Trophoblast cell (in vitro differentiated cells and primary cell): ENCODE data around the gene PREPL.

Source experiments
- DNase-seq, 2 donors: peaks; one replicate each; pipeline ENCODE4 v3.0.0-alpha.2; 2016
- H2AFZ ChIP-seq: 2 replicates; pipeline ENCODE4 v1.6.1; 2013; ENCODE audit warnings: low read length, moderate library complexity, mild to moderate bottlenecking; ENCODE audit not compliant: insufficient read depth, poor library complexity
- H2AK5ac ChIP-seq: 2 replicates; pipeline ENCODE4 v1.6.1; 2013; ENCODE audit warnings: mild to moderate bottlenecking, low read length
- H2BK120ac ChIP-seq: 2 replicates; pipeline ENCODE4 v1.6.1; 2013; ENCODE audit warnings: low read length, mild to moderate bottlenecking, moderate library complexity; ENCODE audit not compliant: insufficient read depth, poor library complexity
- H2BK12ac ChIP-seq: 2 replicates; pipeline ENCODE4 v1.6.1; 2013; ENCODE audit warnings: mild to moderate bottlenecking, low read length, moderate library complexity
- H2BK5ac ChIP-seq: 2 replicates; pipeline ENCODE4 v1.6.1; 2013; ENCODE audit warnings: low read length, low read depth, moderate library complexity, mild to moderate bottlenecking; ENCODE audit not compliant: poor library complexity
- H3K14ac ChIP-seq: 2 replicates; pipeline ENCODE4 v1.6.1; 2013; ENCODE audit warnings: mild to moderate bottlenecking, low read length
- H3K18ac ChIP-seq: 2 replicates; pipeline ENCODE4 v1.6.1; 2013; ENCODE audit warnings: mild to moderate bottlenecking, low read length
- H3K23ac ChIP-seq: 2 replicates; pipeline ENCODE4 v1.6.1; 2013; ENCODE audit warnings: low read length
- H3K27ac ChIP-seq: 2 replicates; pipeline ENCODE4 v1.5.1; 2013; ENCODE audit warnings: low read depth, mild to moderate bottlenecking, inconsistent platforms, low read length, moderate library complexity
- H3K27me3 ChIP-seq: 2 replicates; pipeline ENCODE4 v1.6.1; 2013; ENCODE audit warnings: inconsistent platforms, mild to moderate bottlenecking, low read length, moderate library complexity; ENCODE audit not compliant: insufficient read depth
- H3K36me3 ChIP-seq, 2 experiments: 1 replicate in 1 of 2; 2 replicates in 1 of 2; pipeline ENCODE4 v1.6.1; 2013; ENCODE audit warnings: low read length in 2 of 2, mild to moderate bottlenecking in 2 of 2, moderate library complexity in 1 of 2; ENCODE audit not compliant: insufficient read depth in 2 of 2, control insufficient read depth in 1 of 2
- H3K4ac ChIP-seq: 2 replicates; pipeline ENCODE4 v1.6.1; 2013; ENCODE audit warnings: low read depth, mild to moderate bottlenecking, low read length, moderate library complexity
- H3K4me1 ChIP-seq, 2 experiments: 1 replicate in 1 of 2; 2 replicates in 1 of 2; pipeline ENCODE4 v1.6.1; 2013; ENCODE audit warnings: low read length in 2 of 2, mild to moderate bottlenecking in 2 of 2, moderate library complexity in 1 of 2; ENCODE audit not compliant: insufficient read depth in 2 of 2, control insufficient read depth in 1 of 2
- H3K4me2 ChIP-seq: 2 replicates; pipeline ENCODE4 v1.6.1; 2013; ENCODE audit warnings: inconsistent platforms, mild to moderate bottlenecking, low read length, moderate library complexity
- H3K4me3 ChIP-seq: 2 replicates; pipeline ENCODE4 v1.5.1; 2013; ENCODE audit warnings: mild to moderate bottlenecking, low read depth, low read length, inconsistent platforms
- H3K79me1 ChIP-seq: one replicate; pipeline ENCODE4 v1.6.1; 2013; ENCODE audit warnings: low read length
- H3K79me2 ChIP-seq: 2 replicates; pipeline ENCODE4 v1.6.1; 2013; ENCODE audit warnings: low read length, mild to moderate bottlenecking; ENCODE audit not compliant: control insufficient read depth, insufficient read depth, poor library complexity
- H3K9ac ChIP-seq: 2 replicates; pipeline ENCODE4 v1.6.1; 2013; ENCODE audit warnings: mild to moderate bottlenecking, low read length
- H3K9me3 ChIP-seq: 2 replicates; pipeline ENCODE4 v1.6.1; 2013; ENCODE audit warnings: low read depth, mild to moderate bottlenecking, control low read depth, inconsistent platforms, low read length; ENCODE audit not compliant: insufficient read depth
- H4K12ac ChIP-seq: 2 replicates; pipeline ENCODE4 v1.6.1; 2013; ENCODE audit warnings: low read depth, mild to moderate bottlenecking, low read length, moderate library complexity
- H4K8ac ChIP-seq: 2 replicates; pipeline ENCODE4 v1.6.1; 2013; ENCODE audit warnings: low read depth, mild to moderate bottlenecking, low read length, moderate library complexity
- H4K91ac ChIP-seq: one replicate; pipeline ENCODE4 v1.6.1; 2013; ENCODE audit warnings: low read depth, mild to moderate bottlenecking, low read length, moderate library complexity
- WGBS: extraction: QIAGEN DNeasy Blood & Tissue Kit; methylation state at CpG from one replicate; pipeline ENCODE4 v1.1.7; 2013; ENCODE audit warnings: missing lambda C conversion rate; ENCODE audit not compliant: insufficient read length, insufficient coverage; ENCODE audit errors: extremely low coverage; 5-methylcytosine and 5-hydroxymethylcytosine counted together

The PREPL gene

GRCh38 chr2:44372246-44372645 lies 11.0 kb upstream of the PREPL start:
- no peak overlapping the region for H4K91ac ChIP-seq
- H3K14ac ChIP-seq: no peak overlapping the region
- H3K27me3 ChIP-seq: no peaks in the 10 kb centered on the region
- H2AFZ ChIP-seq: no peak overlapping the region
- H4K12ac ChIP-seq: no peak overlapping the region
- no peak overlapping the region for H2AK5ac ChIP-seq
- H3K9me3 ChIP-seq: no peaks in the 10 kb centered on the region
- H2BK5ac ChIP-seq: no peak overlapping the region
- H3K4me2 ChIP-seq: no peak overlapping the region
- no CpG with 5 or more reads among the region's 3 CpGs for WGBS
- H4K8ac ChIP-seq: no peak overlapping the region
- no peaks in the 10 kb centered on the region for H3K4me1 ChIP-seq
- H3K23ac ChIP-seq: no peak overlapping the region
- H3K79me1 ChIP-seq: no peaks in the 10 kb centered on the region
- no peak overlapping the region for H2BK120ac ChIP-seq
- no peak overlapping the region for H2BK12ac ChIP-seq
- no peak overlapping the region for H3K9ac ChIP-seq
- H3K79me2 ChIP-seq: no peaks in the 10 kb centered on the region
- H3K4me3 ChIP-seq: no peak overlapping the region
- no peak overlapping the region for H3K27ac ChIP-seq
- DNase-seq: no peak
- H3K4ac ChIP-seq: no peak overlapping the region
- no peaks in the 10 kb centered on the region for H3K36me3 ChIP-seq
- H3K18ac ChIP-seq: no peak overlapping the region

GRCh38 chr2:44371445-44371844 lies 10.2 kb upstream of the PREPL start:
- no peak overlapping the region for H2AFZ ChIP-seq
- no peak overlapping the region for H3K4me3 ChIP-seq
- H3K23ac ChIP-seq: no peak overlapping the region

GRCh38 chr2:44369392-44369791 lies 8.1 kb upstream of the PREPL start:
- no peak overlapping the region for H2BK5ac ChIP-seq
- no peaks in the 10 kb centered on the region for H3K79me1 ChIP-seq
- no peaks in the 10 kb centered on the region for H3K27me3 ChIP-seq

More at GRCh38 chr2:44371445-44371844, 10.2 kb upstream of the PREPL start:
- H2BK5ac ChIP-seq: no peak overlapping the region
- no peaks in the 10 kb centered on the region for H3K4me1 ChIP-seq
- no peak for DNase-seq
- H3K27me3 ChIP-seq: no peaks in the 10 kb centered on the region
- no peak overlapping the region for H3K18ac ChIP-seq
- H3K4me2 ChIP-seq: no peak overlapping the region
- H4K8ac ChIP-seq: no peak overlapping the region
- H2AK5ac ChIP-seq: no peak overlapping the region
- no peaks in the 10 kb centered on the region for H3K79me2 ChIP-seq
- no peak overlapping the region for H3K27ac ChIP-seq
- no peak overlapping the region for H4K12ac ChIP-seq
- no peak overlapping the region for H3K14ac ChIP-seq
- H3K36me3 ChIP-seq: no peaks in the 10 kb centered on the region
- no peak overlapping the region for H3K9ac ChIP-seq
- H3K9me3 ChIP-seq: no peaks in the 10 kb centered on the region
- H2BK12ac ChIP-seq: no peak overlapping the region
- no peak overlapping the region for H4K91ac ChIP-seq
- H3K79me1 ChIP-seq: no peaks in the 10 kb centered on the region
- no peak overlapping the region for H2BK120ac ChIP-seq
- no peak overlapping the region for H3K4ac ChIP-seq

GRCh38 chr2:44367591-44367990 lies 6.3 kb upstream of the PREPL start:
- no peak overlapping the region for H4K91ac ChIP-seq
- no peaks in the 10 kb centered on the region for H3K9me3 ChIP-seq
- H2AK5ac ChIP-seq: no peak overlapping the region
- no peak overlapping the region for H3K23ac ChIP-seq
- no peaks in the 10 kb centered on the region for H3K79me2 ChIP-seq
- WGBS: no CpG with 5 or more reads among the region's 1 CpG
- H2BK12ac ChIP-seq: no peak overlapping the region
- H3K27ac ChIP-seq: no peak overlapping the region
- DNase-seq: no peak
- no peaks in the 10 kb centered on the region for H3K4me1 ChIP-seq
- no peak overlapping the region for H2BK5ac ChIP-seq
- no peak overlapping the region for H2BK120ac ChIP-seq
- no peak overlapping the region for H3K9ac ChIP-seq
- H2AFZ ChIP-seq: no peak overlapping the region
- H3K4ac ChIP-seq: no peak overlapping the region
- H3K4me2 ChIP-seq: no peak overlapping the region
- no peak overlapping the region for H4K12ac ChIP-seq
- no peak overlapping the region for H4K8ac ChIP-seq
- H3K18ac ChIP-seq: no peak overlapping the region
- no peaks in the 10 kb centered on the region for H3K79me1 ChIP-seq
- no peak overlapping the region for H3K4me3 ChIP-seq
- no peak overlapping the region for H3K14ac ChIP-seq
- H3K36me3 ChIP-seq: no peaks in the 10 kb centered on the region
- H3K27me3 ChIP-seq: no peaks in the 10 kb centered on the region

More at GRCh38 chr2:44369392-44369791, 8.1 kb upstream of the PREPL start:
- Histone ChIP-seq H3K36me3 (no peaks in the 10 kb centered on the region), H2AFZ (no peak overlapping the region), H3K4me1 (no peaks in the 10 kb centered on the region), H2AK5ac (no peak overlapping the region), H2BK12ac (no peak overlapping the region), H3K79me2 (no peaks in the 10 kb centered on the region), H3K14ac (no peak overlapping the region), H3K23ac (no peak overlapping the region), H3K27ac (no peak overlapping the region), H3K4ac (no peak overlapping the region), H3K4me3 (no peak overlapping the region), H4K8ac (no peak overlapping the region), H3K4me2 (no peak overlapping the region), H3K9me3 (no peaks in the 10 kb centered on the region), H3K18ac (no peak overlapping the region), H3K9ac (no peak overlapping the region), H4K91ac (no peak overlapping the region), H2BK120ac (no peak overlapping the region), H4K12ac (no peak overlapping the region)
- DNase-seq: no peak
